ENCODE measurements around the gene SLC66A3.
"Not testable (repeated sequence)": the region's sequence is repeated elsewhere in the genome, so short reads cannot be mapped to it uniquely, and the experiment has no call there.

SLC66A3 gene

GRCh38 chr2:11165046-11165445 lies 9.8 kb downstream of the SLC66A3 start:
- DNase-seq, result not testable (repeated sequence)

GRCh38 chr2:11166476-11166875 lies 11.2 kb downstream of the SLC66A3 start:
- no peak for DNase-seq

DNA sequence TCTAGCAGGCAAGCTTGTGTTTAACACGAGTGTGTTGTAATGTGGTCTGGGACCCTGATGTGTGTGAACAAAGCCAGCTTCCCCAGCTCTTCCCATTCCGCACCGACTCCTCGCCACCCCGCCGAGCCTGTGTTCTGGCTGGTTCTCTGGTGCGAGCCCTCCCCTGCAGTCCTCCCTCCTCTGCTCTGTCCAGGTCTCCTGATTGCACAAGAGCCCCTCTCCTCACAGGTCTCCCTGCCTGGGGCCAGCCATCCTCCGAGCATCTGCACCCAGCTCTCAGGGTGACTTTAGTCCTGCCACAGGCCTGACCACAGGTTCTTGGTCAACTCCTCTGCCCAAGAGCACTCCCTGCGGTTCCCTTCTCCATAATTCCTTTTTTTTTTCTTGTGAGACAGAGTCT lies 13.2 kb downstream of the SLC66A3 start:
- no peak for DNase-seq

DNA sequence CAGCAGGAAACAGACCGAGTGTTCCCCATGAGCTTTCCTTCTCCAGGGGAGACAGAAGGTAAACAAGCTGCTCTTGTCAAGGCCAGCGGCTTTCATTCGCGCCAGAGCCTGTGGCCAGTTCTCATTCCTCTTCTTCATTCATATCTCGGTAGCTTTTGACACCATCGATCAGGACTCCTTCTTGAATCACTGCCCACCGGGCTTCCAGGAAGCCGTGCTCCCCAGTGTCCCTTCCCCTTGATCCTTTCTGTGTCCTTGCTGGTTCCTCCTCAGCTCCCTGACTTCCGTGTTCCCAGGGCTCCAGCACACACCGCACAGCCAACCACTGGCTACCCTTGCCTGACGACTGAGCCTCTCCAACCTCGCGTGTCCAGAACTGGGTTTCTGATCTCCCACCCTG lies 14.1 kb downstream of the SLC66A3 start:
- DNase-seq, result no peak

DNA sequence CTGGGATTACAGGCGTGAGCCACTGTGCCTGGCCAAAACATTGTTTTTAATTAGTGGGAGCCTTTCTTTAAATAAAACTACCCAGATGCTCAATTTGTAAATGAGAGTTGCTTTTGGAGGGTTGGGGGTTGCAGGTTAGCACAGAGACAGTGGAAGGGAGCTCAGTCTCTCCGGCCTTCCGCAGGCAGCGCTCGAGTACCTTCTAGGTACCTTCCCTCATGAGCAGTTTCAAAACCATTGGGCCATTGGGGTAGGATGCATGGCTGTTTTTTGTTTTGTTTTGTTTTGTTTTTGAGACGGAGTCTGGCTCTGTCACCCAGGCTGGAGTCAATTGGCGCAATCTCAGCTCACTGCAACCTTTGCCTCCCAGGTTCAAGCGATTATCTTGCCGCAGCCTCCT lies 19.0 kb downstream of the SLC66A3 start:
- DNase-seq, result no peak

DNA sequence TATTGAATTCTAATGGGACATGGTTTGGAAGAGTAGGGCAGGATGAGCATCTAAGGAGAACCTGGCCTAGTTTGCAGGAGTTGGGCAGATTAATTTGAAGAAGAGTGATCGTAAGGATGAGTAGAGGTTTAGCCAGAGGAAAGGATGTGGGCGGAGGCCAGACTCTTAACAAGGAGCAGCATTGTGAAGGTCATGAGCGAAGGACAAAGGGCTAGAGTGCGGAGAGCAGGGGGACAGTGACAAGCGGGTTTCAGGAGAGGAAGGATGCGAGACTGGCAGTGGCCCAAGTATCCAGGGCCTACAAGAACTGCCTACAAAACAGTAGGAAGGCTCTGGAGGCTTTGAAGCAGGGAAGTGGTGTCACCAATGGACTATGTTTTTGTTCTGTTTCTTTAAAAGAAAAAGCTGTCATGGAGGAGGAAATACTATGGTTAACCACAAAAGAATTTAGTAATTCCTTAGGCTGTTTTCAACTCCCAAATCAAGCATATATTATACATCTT lies 20.1 kb downstream of the SLC66A3 start:
- no peak for DNase-seq

DNA sequence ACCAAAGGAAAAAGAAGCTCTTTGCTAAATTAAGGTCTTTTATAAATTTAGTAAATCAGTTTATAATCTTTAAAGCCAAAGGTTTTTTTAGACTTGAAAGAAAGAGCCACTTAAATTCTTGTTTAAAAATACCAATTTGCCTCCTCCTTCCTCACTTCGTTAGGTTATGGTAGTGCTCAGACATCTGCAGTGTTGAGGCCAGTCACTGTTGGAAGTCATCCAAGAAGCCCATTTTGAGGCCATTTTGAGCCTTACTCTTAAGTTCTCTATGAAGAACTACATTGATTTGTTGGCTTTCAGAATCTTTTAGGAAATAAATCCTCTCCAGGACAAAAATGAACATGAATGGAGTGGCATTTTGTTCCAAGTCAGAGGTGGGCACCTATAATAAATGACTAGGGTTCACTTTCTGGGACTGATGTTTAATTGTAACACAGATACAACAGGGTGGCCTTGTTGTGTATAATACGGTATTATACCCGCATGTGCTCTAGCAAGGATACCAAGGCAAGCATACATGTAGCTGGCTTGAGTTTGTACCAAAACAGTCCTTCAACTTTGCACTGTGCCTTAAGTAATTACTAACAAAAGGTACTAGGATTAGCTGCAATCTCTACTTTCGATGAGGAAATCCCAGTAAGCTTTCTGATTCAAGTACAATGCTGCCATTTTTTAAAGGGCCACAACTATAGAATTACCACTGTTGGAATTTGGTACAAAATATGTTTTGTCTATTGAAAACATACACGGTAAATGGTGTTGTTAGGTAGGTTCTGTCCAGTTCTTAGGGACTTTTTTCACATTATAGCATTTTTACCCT lies 22.8 kb downstream of the SLC66A3 start:
- no peak for DNase-seq

GRCh38 chr2:11179196-11179595 lies 23.9 kb downstream of the SLC66A3 start:
- no peak for DNase-seq

DNA sequence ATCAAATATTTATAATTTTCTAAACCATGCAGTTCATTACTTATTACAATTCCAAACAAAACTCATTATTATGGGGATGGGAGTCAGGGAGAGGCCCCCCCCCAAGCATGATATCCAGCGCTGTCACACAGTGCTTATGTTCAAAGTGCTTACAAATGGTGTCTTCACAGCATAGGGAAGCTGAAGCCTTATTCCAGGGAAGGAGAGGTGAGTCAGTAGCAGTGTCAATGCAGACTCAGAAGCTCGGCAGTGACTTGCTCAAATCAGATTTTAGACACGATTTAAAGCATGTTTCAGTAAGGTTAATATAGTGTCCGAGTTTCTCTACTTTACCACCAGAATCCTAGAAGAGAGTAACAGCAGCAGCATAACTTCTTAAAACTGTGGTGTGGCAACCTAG lies 24.6 kb downstream of the SLC66A3 start:
- DNase-seq, result no peak

- no peak for DNase-seq
These were observed 25.4 kb downstream of the SLC66A3 start for GRCh38 chr2:11180653-11181052.

GRCh38 chr2:11182951-11183350 lies 27.7 kb downstream of the SLC66A3 start:
- DNase-seq, result no peak

GRCh38 chr2:11186145-11186544 lies 30.9 kb downstream of the SLC66A3 start:
- no peak for DNase-seq

DNA sequence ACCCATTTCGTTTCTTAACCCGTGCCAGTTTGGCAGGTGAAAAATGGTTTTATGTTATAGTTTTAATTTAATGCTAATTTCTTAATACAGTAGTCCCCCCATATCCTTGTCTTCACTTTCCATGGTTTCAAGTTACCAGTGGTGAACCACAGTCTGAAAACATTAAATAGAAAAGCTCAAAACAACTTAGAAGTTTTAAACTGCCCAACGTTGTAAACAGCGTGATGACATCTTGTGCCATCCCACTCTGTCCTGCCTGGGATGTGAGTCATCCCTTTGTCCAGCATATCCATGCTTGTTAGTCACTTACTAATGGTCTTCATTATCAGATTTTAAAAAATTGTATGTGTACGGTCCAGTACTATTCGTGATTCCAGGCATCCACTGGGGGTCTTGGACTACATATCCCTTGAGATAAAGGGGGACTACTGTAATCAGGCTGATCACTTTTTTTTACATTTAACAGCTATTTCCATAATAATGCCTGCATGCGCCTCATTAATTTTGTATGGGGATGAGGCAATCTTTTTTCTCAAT lies 31.9 kb downstream of the SLC66A3 start:
- no peak for DNase-seq

- DNase-seq, result no peak
These were observed 32.5 kb downstream of the SLC66A3 start for GRCh38 chr2:11187731-11188130.

GRCh38 chr2:11196246-11196645 lies 41.0 kb downstream of the SLC66A3 start:
- DNase-seq, result no peak

GRCh38 chr2:11200651-11201050 lies 45.4 kb downstream of the SLC66A3 start:
- DNase-seq, result no peak

- no peak for DNase-seq
These were observed 46.7 kb downstream of the SLC66A3 start for GRCh38 chr2:11201969-11202368.

- no peak for DNase-seq
These were observed 48.2 kb downstream of the SLC66A3 start for GRCh38 chr2:11203480-11203879.

DNA sequence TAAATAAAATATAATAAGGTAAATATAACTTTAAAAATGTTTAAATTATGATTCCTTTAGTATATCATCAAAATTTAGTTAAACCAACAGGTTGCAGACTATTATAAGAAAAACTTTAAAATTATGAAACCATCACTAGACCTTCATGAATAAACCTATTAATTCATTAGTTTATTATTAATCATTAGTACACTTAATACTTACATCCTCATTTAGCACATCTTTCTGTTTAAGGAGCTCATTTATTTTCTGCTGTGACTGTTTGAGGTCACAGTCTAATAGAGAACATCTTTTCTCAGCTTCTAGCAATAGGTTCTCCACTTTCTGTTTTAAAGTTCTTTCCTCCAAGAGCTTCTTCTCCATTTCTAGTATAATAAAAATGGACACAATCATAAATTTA lies 52.8 kb downstream of the SLC66A3 start:
- no peak for DNase-seq

- DNase-seq, result no peak
These were observed 57.4 kb downstream of the SLC66A3 start for GRCh38 chr2:11212645-11213044.

DNA sequence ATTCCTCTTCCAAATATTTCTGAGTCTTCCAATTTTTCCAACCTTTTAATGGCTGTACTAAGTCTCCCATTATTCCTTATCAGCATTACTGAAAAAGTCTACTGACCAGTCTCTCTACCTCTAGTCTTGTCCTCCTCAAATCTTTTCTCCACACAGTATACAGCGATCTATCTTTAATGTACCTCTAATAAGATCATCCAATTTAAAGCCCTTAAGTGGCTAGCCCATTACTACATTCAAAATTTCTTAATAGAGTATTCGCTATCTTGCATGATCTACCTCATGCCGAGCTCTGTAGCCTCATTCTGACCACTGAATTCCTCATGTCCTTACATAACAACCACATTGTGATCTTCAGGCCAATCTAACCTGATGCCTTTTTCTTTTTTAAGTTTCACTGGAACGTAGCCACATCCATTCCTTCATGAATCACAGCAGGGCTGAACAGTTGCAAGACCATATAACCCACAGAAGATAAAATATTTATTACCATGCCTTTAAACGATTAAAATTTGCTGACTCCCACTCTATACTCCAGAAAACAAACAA lies 57.9 kb downstream of the SLC66A3 start:
- no peak for DNase-seq

DNA sequence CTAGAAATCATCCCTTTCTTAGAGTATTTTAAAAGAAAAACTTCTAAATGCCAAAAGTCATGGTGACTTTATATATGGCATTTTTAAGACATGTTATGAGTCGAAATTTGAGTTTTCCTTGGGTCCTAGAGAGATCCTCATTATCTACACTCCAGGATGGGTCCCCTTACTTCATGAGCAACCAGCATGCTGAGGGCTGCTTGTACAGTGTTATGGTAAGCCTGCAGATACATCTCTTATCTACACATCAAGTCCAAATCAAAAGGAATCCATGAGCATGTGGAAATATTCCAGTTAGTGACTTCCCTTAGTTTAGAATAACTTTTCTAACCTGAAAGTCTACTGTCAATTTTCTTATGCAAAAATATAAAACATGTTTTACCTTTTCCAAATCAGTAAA lies 58.7 kb downstream of the SLC66A3 start:
- no peak for DNase-seq

- DNase-seq, result no peak
These were observed 59.5 kb downstream of the SLC66A3 start for GRCh38 chr2:11214770-11215169.

GRCh38 chr2:11215407-11215806 lies 60.1 kb downstream of the SLC66A3 start:
- DNase-seq, result no peak
